ENCODE data around the gene MAGEA3. TPM values are rescaled to one million over a fixed set of nuclear protein-coding genes. Genes with fewer than 3 reads are reported as not detected.

Gene MAGEA3
- total RNA-seq, 1 donor from 2014 or later = 0.36 TPM

GRCh38 chrX:152738560-152738959 is 40.0 kb downstream of the MAGEA3 start:
- H3K4me1 Mint-ChIP-seq (ENCODE audit: low read depth, unreplicated experiment) = no peaks in the 10 kb centered on the region

More at GRCh38 chrX:152738560-152738959, 40.0 kb downstream of the MAGEA3 start:
- no peaks in the 10 kb centered on the region for H3K27me3 Mint-ChIP-seq (ENCODE audit: low read depth, unreplicated experiment)
- no peaks in the 10 kb centered on the region for H3K9me3 Mint-ChIP-seq (ENCODE audit: unreplicated experiment)
- Histone ChIP-seq H3K9me3 (ENCODE audit: insufficient read depth, low read depth, low read length) (no peaks in the 10 kb centered on the region), H3K27me3 (ENCODE audit: insufficient read depth, low read length) (no peaks in the 10 kb centered on the region), H3K4me1 (ENCODE audit: insufficient read depth, low read length) (no peaks in the 10 kb centered on the region), H3K4me2 (ENCODE audit: low read length) (no peak overlapping the region), H3K9ac (ENCODE audit: low read length) (no peak overlapping the region), H2AFZ (ENCODE audit: low read depth, low read length) (no peak overlapping the region), H3K4me3 (ENCODE audit: insufficient read depth, low read depth, low read length) (no peak overlapping the region), H3K36me3 (ENCODE audit: insufficient read depth, low read length) (no peaks in the 10 kb centered on the region), H3K79me2 (ENCODE audit: insufficient read depth, low read length) (no peaks in the 10 kb centered on the region), H4K20me1 (ENCODE audit: insufficient read depth, low read length) (no peaks in the 10 kb centered on the region), H3K27ac (ENCODE audit: low read depth, low read length) (no peak overlapping the region)
- TF ChIP-seq, protein P1, sequence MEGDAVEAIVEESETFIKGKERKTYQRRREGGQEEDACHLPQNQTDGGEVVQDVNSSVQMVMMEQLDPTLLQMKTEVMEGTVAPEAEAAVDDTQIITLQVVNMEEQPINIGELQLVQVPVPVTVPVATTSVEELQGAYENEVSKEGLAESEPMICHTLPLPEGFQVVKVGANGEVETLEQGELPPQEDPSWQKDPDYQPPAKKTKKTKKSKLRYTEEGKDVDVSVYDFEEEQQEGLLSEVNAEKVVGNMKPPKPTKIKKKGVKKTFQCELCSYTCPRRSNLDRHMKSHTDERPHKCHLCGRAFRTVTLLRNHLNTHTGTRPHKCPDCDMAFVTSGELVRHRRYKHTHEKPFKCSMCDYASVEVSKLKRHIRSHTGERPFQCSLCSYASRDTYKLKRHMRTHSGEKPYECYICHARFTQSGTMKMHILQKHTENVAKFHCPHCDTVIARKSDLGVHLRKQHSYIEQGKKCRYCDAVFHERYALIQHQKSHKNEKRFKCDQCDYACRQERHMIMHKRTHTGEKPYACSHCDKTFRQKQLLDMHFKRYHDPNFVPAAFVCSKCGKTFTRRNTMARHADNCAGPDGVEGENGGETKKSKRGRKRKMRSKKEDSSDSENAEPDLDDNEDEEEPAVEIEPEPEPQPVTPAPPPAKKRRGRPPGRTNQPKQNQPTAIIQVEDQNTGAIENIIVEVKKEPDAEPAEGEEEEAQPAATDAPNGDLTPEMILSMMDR (IDR thresholded peaks at IDR 0.05; ENCODE audit: insufficient read depth, low read depth, low read length) = no peak
- TF ChIP-seq EZH2 (IDR thresholded peaks at IDR 0.05; ENCODE audit: insufficient read depth, low read length) = no peak
- H3K36me3 Mint-ChIP-seq (ENCODE audit: low read depth, unreplicated experiment) = no peaks in the 10 kb centered on the region
- no peak overlapping the region for H3K27ac Mint-ChIP-seq (ENCODE audit: unreplicated experiment)
- H3K4me3 Mint-ChIP-seq (ENCODE audit: unreplicated experiment) = no peak overlapping the region
- peak; percentile 52 for FAIRE-seq
- DNase-seq (ENCODE audit: low read depth) = no peak

Other genes starting within 250 kb of the MAGEA3 start
- 1.1 and 1.4 TPM in 2 replicates for gene GABRA3, start 247.5 kb upstream of the MAGEA3 start, total RNA-seq
- gene GABRQ, start 60.9 kb upstream of the MAGEA3 start, total RNA-seq = 0.41 and 0.43 TPM in 2 replicates
- gene CSAG2, start 10.5 kb downstream of the MAGEA3 start, total RNA-seq = not detected in 2 replicates
- gene MAGEA2B, start 15.8 kb downstream of the MAGEA3 start, total RNA-seq = 1.2 and 2.9 TPM in 2 replicates
- 0.75 and 1.2 TPM in 2 replicates for gene CSAG1, start 34.9 kb downstream of the MAGEA3 start, total RNA-seq
- 0.62 and 0.98 TPM in 2 replicates for gene MAGEA12, start 35.0 kb downstream of the MAGEA3 start, total RNA-seq
- gene MAGEA2, start 55.0 kb downstream of the MAGEA3 start, total RNA-seq = 6.1 and 7.1 TPM in 2 replicates
- 6.4 and 6.6 TPM in 2 replicates for gene CSAG3, start 60.4 kb downstream of the MAGEA3 start, total RNA-seq
- 0.70 and 0.89 TPM in 2 replicates for gene MAGEA6, start 70.9 kb downstream of the MAGEA3 start, total RNA-seq
- gene CETN2, start 132.0 kb downstream of the MAGEA3 start, total RNA-seq = 31.8 and 38.0 TPM in 2 replicates
- gene NSDHL, start 132.3 kb downstream of the MAGEA3 start, total RNA-seq = 25.5 and 34.2 TPM in 2 replicates
- 7.8 and 16.2 TPM in 2 replicates for gene ZNF185, start 199.3 kb downstream of the MAGEA3 start, total RNA-seq